H9 (cell line): ENCODE measurements around the gene ABHD15. TPM values are rescaled to one million over a fixed set of nuclear protein-coding genes. Genes with fewer than 3 reads are reported as not detected.

ENCODE experiments used
- DNase-seq: peaks from one replicate; pipeline ENCODE4 v3.0.0-alpha.2; 2017
- H2AFZ ChIP-seq: one replicate; pipeline ENCODE4 v1.6.1; 2013; ENCODE audit warnings: mild to moderate bottlenecking, low read length, control low read depth, moderate library complexity
- H2AK5ac ChIP-seq: 2 replicates; pipeline ENCODE4 v1.6.1; 2013; ENCODE audit warnings: low read length, control low read depth, mixed read lengths; ENCODE audit not compliant: insufficient read length
- H2BK120ac ChIP-seq: one replicate; pipeline ENCODE4 v1.6.1; 2013; ENCODE audit warnings: low read depth, mild to moderate bottlenecking, low read length, control low read depth, inconsistent platforms; ENCODE audit not compliant: poor library complexity, severe bottlenecking
- H2BK12ac ChIP-seq: 2 replicates; pipeline ENCODE4 v1.6.1; 2013; ENCODE audit warnings: low read length, control low read depth, mixed read lengths, low read depth; ENCODE audit not compliant: insufficient read length
- H2BK15ac ChIP-seq: 2 replicates; pipeline ENCODE4 v1.6.1; 2013; ENCODE audit warnings: low read depth, low read length, control low read depth
- H2BK20ac ChIP-seq: one replicate; pipeline ENCODE4 v1.6.1; 2013; ENCODE audit warnings: low read depth, mild to moderate bottlenecking, low read length, control low read depth, inconsistent platforms; ENCODE audit not compliant: poor library complexity, severe bottlenecking
- H2BK5ac ChIP-seq: 2 replicates; pipeline ENCODE4 v1.6.1; 2013; ENCODE audit warnings: low read length, control low read depth, mixed read lengths; ENCODE audit not compliant: insufficient read length
- H3K14ac ChIP-seq: 2 replicates; pipeline ENCODE4 v1.6.1; 2013; ENCODE audit warnings: low read length, control low read depth; ENCODE audit not compliant: insufficient read depth
- H3K18ac ChIP-seq: 2 replicates; pipeline ENCODE4 v1.6.1; 2013; ENCODE audit warnings: low read depth, mild to moderate bottlenecking, mixed read lengths, low read length, control low read depth; ENCODE audit not compliant: insufficient read length
- H3K23ac ChIP-seq: 2 replicates; pipeline ENCODE4 v1.6.1; 2013; ENCODE audit warnings: low read length, control low read depth, mixed read lengths, low read depth; ENCODE audit not compliant: insufficient read length
- H3K23me2 ChIP-seq: 2 replicates; pipeline ENCODE4 v1.6.1; 2013; ENCODE audit warnings: low read depth, mild to moderate bottlenecking, mixed read lengths, low read length, control low read depth; ENCODE audit not compliant: insufficient read length, poor library complexity, severe bottlenecking
- H3K27ac ChIP-seq: 2 replicates; pipeline ENCODE4 v1.5.1; 2013; ENCODE audit warnings: low read length, control low read depth, mixed read lengths, low read depth; ENCODE audit not compliant: insufficient read length
- H3K27me3 ChIP-seq: 2 replicates; pipeline ENCODE4 v1.6.1; 2013; ENCODE audit warnings: low read length, control low read depth, inconsistent platforms; ENCODE audit not compliant: insufficient read depth
- H3K4ac ChIP-seq: 2 replicates; pipeline ENCODE4 v1.6.1; 2013; ENCODE audit warnings: low read depth, mild to moderate bottlenecking, control low read depth, inconsistent platforms, low read length, moderate library complexity
- H3K4me1 ChIP-seq: 2 replicates; pipeline ENCODE4 v1.6.1; 2013; ENCODE audit warnings: low read length, control low read depth, inconsistent platforms; ENCODE audit not compliant: insufficient read depth
- H3K4me2 ChIP-seq: 2 replicates; pipeline ENCODE4 v1.6.1; 2013; ENCODE audit warnings: low read length, control low read depth, mixed read lengths; ENCODE audit not compliant: insufficient read length, insufficient read depth
- H3K56ac ChIP-seq: 2 replicates; pipeline ENCODE4 v1.6.1; 2013; ENCODE audit warnings: low read depth, mild to moderate bottlenecking, mixed read lengths, low read length, control low read depth; ENCODE audit not compliant: insufficient read length
- H3K79me1 ChIP-seq: 2 replicates; pipeline ENCODE4 v1.6.1; 2013; ENCODE audit warnings: low read depth, mild to moderate bottlenecking, moderate library complexity, low read length, control low read depth, inconsistent platforms; ENCODE audit not compliant: insufficient read depth, poor library complexity, severe bottlenecking
- H3K79me2 ChIP-seq: 2 replicates; pipeline ENCODE4 v1.6.1; 2013; ENCODE audit warnings: low read length, control low read depth, inconsistent platforms; ENCODE audit not compliant: insufficient read depth
- H3K9ac ChIP-seq: 2 replicates; pipeline ENCODE4 v1.6.1; 2013; ENCODE audit warnings: low read length, control low read depth, mixed read lengths; ENCODE audit not compliant: insufficient read length; ENCODE audit errors: extremely low read depth
- H3K9me3 ChIP-seq: one replicate; pipeline ENCODE4 v1.6.1; 2013; ENCODE audit warnings: low read depth, low read length, inconsistent platforms; ENCODE audit not compliant: control insufficient read depth
- H3T11ph ChIP-seq: one replicate; pipeline ENCODE4 v1.6.1; 2013; ENCODE audit warnings: mild to moderate bottlenecking, low read length, control low read depth, inconsistent platforms
- H4K20me1 ChIP-seq: one replicate; pipeline ENCODE4 v1.6.1; 2013; ENCODE audit not compliant: control insufficient read depth, insufficient read length, insufficient read depth
- H4K5ac ChIP-seq: 2 replicates; pipeline ENCODE4 v1.6.1; 2013; ENCODE audit warnings: low read depth, mild to moderate bottlenecking, mixed read lengths, low read length, control low read depth; ENCODE audit not compliant: insufficient read length
- H4K8ac ChIP-seq: replicated peaks from 2 replicates; pipeline ENCODE4 v1.6.1; 2013; ENCODE audit warnings: low read length, control low read depth, mixed read lengths, low read depth; ENCODE audit not compliant: insufficient read length
- H4K91ac ChIP-seq: 2 replicates; pipeline ENCODE4 v1.6.1; 2013; ENCODE audit warnings: low read depth, mild to moderate bottlenecking, moderate library complexity, mixed read lengths, low read length, control low read depth; ENCODE audit not compliant: insufficient read length
- H3K27ac Mint-ChIP-seq, 3 experiments: 2 replicates in 2 of 3; 3 replicates in 1 of 3; pipeline ENCODE4 v1.8.0; 2020 to 2021; ENCODE audit warnings: mixed read lengths in 3 of 3, mild to moderate bottlenecking in 1 of 3, moderate library complexity in 1 of 3
- H3K27me3 Mint-ChIP-seq: 2 replicates; pipeline ENCODE4 v1.8.0; 2021; ENCODE audit warnings: low read depth, mild to moderate bottlenecking, moderate library complexity, mixed read lengths
- H3K36me3 Mint-ChIP-seq, 3 experiments: 2 replicates in 2 of 3; 3 replicates in 1 of 3; pipeline ENCODE4 v1.8.0; 2020 to 2021; ENCODE audit warnings: low read depth in 3 of 3, mixed read lengths in 3 of 3; ENCODE audit not compliant: insufficient read depth in 1 of 3
- H3K4me1 Mint-ChIP-seq, 2 experiments: 2 replicates each; pipeline ENCODE4 v1.8.0; 2020; ENCODE audit warnings: mixed read lengths in 2 of 2
- H3K4me3 Mint-ChIP-seq, 2 experiments: 2 replicates in 1 of 2; 3 replicates in 1 of 2; pipeline ENCODE4 v1.8.0; 2020 to 2021; ENCODE audit warnings: mild to moderate bottlenecking in 2 of 2, mixed read lengths in 2 of 2, moderate library complexity in 1 of 2
- H3K9me3 Mint-ChIP-seq, 2 experiments: 2 replicates in 1 of 2; 3 replicates in 1 of 2; pipeline ENCODE4 v1.8.0; 2020; ENCODE audit warnings: mild to moderate bottlenecking in 2 of 2, mixed read lengths in 2 of 2, moderate library complexity in 1 of 2
- WGBS: extraction: QIAGEN DNeasy Blood & Tissue Kit; methylation state at CpG from one replicate; pipeline ENCODE4 v1.1.7; 2013; ENCODE audit warnings: missing lambda C conversion rate, low lambda C conversion rate, mixed read lengths; ENCODE audit not compliant: insufficient read length; ENCODE audit errors: extremely low coverage; 5-methylcytosine and 5-hydroxymethylcytosine counted together
- total RNA-seq: library from RNA; stranded (reverse); gene quantifications from 2 replicates; pipeline ENCODE4 v1.2.1, GENCODE V29; 2021
- TF ChIP-seq, protein P1 (sequence below): fragments of 200-600 bp; sonication (generic); conservative IDR thresholded peaks from 3 replicates; pipeline ENCODE4 v1.8.0; 2021; ENCODE audit warnings: antibody characterized with exemption, mild to moderate bottlenecking

ABHD15 gene
- total RNA-seq, 1 experiment from 2014 or later, result 2.5 TPM

DNA sequence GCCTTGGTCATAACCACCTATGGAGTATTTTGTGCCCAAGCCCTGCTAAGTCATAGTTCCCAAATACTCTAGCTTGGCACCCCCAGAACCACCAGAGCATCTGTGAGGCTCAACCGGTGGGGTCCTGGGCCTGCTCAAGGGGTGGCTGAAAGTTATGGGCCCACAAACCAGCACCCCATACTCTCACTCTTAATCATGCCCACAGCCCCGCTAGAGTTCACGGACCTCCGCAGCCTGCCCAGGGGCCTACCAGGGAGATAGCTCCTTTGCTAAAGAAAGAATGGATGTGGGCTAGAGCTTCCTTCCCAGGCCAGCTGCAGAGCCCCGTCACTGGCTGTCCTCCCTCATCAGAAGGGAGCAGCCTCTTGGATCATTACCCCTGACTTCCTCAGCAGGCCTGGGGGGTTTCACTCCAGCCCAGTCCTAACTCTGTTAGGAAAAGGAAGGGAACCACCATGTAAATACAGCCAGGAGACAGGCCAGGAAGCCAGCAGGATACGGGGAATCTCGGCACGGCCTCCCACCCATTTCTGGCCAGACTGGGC, 21.3 kb upstream of the ABHD15 start:
- no peak overlapping the region for H4K91ac ChIP-seq
- H2AFZ ChIP-seq, result no peak overlapping the region
- H3K79me2 ChIP-seq, result peaks cover 23% of the 10 kb centered on the region; the same call in 1 of the 2 replicates
- no peak overlapping the region for H3K18ac ChIP-seq
- no peak overlapping the region for H4K5ac ChIP-seq
- H3K4me3 Mint-ChIP-seq, result peak overlapping the region; percentile 78 to 87
- no peak overlapping the region for H2BK120ac ChIP-seq
- H2BK15ac ChIP-seq, result no peak overlapping the region
- H3K23me2 ChIP-seq, result peaks cover 34% of the 10 kb centered on the region
- no peak overlapping the region for H2BK12ac ChIP-seq
- no peak overlapping the region for H4K8ac ChIP-seq
- H2BK5ac ChIP-seq, result no peak overlapping the region
- H3K27me3 ChIP-seq, result no peaks in the 10 kb centered on the region
- H3K79me1 ChIP-seq, result peaks cover 4% of the 10 kb centered on the region
- peaks cover 3% of the 10 kb centered on the region; the same call in 1 of the 2 replicates for H3K27me3 Mint-ChIP-seq
- no peak overlapping the region for H3K27ac ChIP-seq
- H3K9me3 Mint-ChIP-seq, result no peaks in the 10 kb centered on the region
- WGBS, result no CpG with 5 or more reads among the region's 8 CpGs
- H3K23ac ChIP-seq, result no peak overlapping the region
- no peaks in the 10 kb centered on the region for H3K9me3 ChIP-seq
- H3K36me3 Mint-ChIP-seq, result peaks cover 5 to 9% (median 7%) of the 10 kb centered on the region in 3 experiments; a peak in 6 of 7 replicates
- TF ChIP-seq, protein P1, sequence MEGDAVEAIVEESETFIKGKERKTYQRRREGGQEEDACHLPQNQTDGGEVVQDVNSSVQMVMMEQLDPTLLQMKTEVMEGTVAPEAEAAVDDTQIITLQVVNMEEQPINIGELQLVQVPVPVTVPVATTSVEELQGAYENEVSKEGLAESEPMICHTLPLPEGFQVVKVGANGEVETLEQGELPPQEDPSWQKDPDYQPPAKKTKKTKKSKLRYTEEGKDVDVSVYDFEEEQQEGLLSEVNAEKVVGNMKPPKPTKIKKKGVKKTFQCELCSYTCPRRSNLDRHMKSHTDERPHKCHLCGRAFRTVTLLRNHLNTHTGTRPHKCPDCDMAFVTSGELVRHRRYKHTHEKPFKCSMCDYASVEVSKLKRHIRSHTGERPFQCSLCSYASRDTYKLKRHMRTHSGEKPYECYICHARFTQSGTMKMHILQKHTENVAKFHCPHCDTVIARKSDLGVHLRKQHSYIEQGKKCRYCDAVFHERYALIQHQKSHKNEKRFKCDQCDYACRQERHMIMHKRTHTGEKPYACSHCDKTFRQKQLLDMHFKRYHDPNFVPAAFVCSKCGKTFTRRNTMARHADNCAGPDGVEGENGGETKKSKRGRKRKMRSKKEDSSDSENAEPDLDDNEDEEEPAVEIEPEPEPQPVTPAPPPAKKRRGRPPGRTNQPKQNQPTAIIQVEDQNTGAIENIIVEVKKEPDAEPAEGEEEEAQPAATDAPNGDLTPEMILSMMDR, result no peak
- peaks cover 52 to 66% of the 10 kb centered on the region in 2 experiments for H3K4me1 Mint-ChIP-seq
- DNase-seq, result no peak
- H3K4ac ChIP-seq, result no peak overlapping the region
- peaks cover 15% of the 10 kb centered on the region; the same call in 1 of the 2 replicates for H3K4me1 ChIP-seq
- no peak overlapping the region for H2AK5ac ChIP-seq
- no peak overlapping the region for H3K56ac ChIP-seq
- H4K20me1 ChIP-seq, result no peaks in the 10 kb centered on the region
- peak overlapping the region; percentile 0 for H3K9ac ChIP-seq
- H2BK20ac ChIP-seq, result no peak overlapping the region
- peak overlapping the region; percentile 76 for H3K4me2 ChIP-seq
- H3K14ac ChIP-seq, result no peak overlapping the region
- H3T11ph ChIP-seq, result no peak overlapping the region
- no peak overlapping the region for H3K27ac Mint-ChIP-seq
